HepG2 (cell line): ENCODE measurements around the gene IRX2. TPM values are rescaled to one million over a fixed set of nuclear protein-coding genes. Genes with fewer than 3 reads are reported as not detected.

Source experiments
- ATAC-seq: fragments of 200-7000 bp; cut with Tn5 transposase; 3 replicates; pipeline ENCODE4 v1.9.1; 2020; ENCODE audit warnings: mild to moderate bottlenecking, moderate library complexity
- BruUV-seq: library from RNA; stranded (reverse); fragments of 400-500 nt; replicated peaks from 2 replicates; lab custom pipeline; 2021; lab: Mats Ljungman, UMichigan
- CTCF ChIA-PET: fragments of 300-600 bp; formaldehyde crosslinking; extraction: SDS; loops from one replicate; lab custom pipeline; 2021; ENCODE audit warnings: low total read pairs, inconsistent platforms, low intra/inter-chr PET ratio; lab: Yijun Ruan, JAX
- POLR2A ChIA-PET: fragments of 350-600 bp; sonication (Branson Sonifier 250); formaldehyde crosslinking; loops from one replicate; lab custom pipeline; 2020; ENCODE audit warnings: antibody characterized with exemption, inconsistent platforms; lab: Yijun Ruan, JAX
- DNase-seq: peaks from one replicate; pipeline ENCODE4 v3.0.0-alpha.2; 2015; ENCODE audit warnings: low spot score
- FAIRE-seq: peaks from 3 replicates; lab custom pipeline; 2011; peaks lifted over from hg19 to GRCh38; lab: Jason Lieb, UNC
- H2AFZ ChIP-seq: one replicate; pipeline ENCODE4 v1.6.1; 2011; ENCODE audit warnings: low read length, inconsistent platforms
- H3K27ac ChIP-seq: fragments of 300-600 bp; 3 replicates; pipeline ENCODE4 v1.8.0; 2011; ENCODE audit warnings: mixed run types, mild to moderate bottlenecking, mixed read lengths, low read length, inconsistent platforms; ENCODE audit not compliant: insufficient read depth; ENCODE audit errors: extremely low read length
- H3K27me3 ChIP-seq, 2 experiments: fragments of 200-600 bp in 1 of 2; 2 replicates in 1 of 2; 3 replicates in 1 of 2; pipeline versions ENCODE4 v1.6.0 to v1.8.0; 2011; ENCODE audit warnings: low read length in 2 of 2, mild to moderate bottlenecking in 2 of 2, moderate library complexity in 2 of 2, inconsistent platforms in 1 of 2; ENCODE audit not compliant: insufficient read depth in 2 of 2, control insufficient read depth in 1 of 2
- H3K36me3 ChIP-seq, 2 experiments: fragments of 200-600 bp in 1 of 2; replicated peaks in 1 of 2; 2 replicates in 1 of 2; 3 replicates in 1 of 2; pipeline versions ENCODE4 v1.5.1 to v1.8.0; 2011; ENCODE audit warnings: low read length in 2 of 2, inconsistent platforms in 1 of 2; ENCODE audit not compliant: insufficient read depth in 2 of 2, control insufficient read depth in 1 of 2
- H3K4me1 ChIP-seq: 2 replicates; pipeline ENCODE4 v1.5.1; 2012; ENCODE audit warnings: low read length, inconsistent platforms; ENCODE audit not compliant: insufficient read depth
- H3K4me2 ChIP-seq: 2 replicates; pipeline ENCODE4 v1.6.0; 2011; ENCODE audit warnings: low read depth, low read length, inconsistent platforms
- H3K4me3 ChIP-seq, 3 experiments: fragments of 200-600 bp in 1 of 3; sonication (generic), shearing (Covaris generic) in 1 of 3; replicated peaks in 1 of 3; 2 replicates each; pipeline ENCODE4 v1.5.1; 2011 to 2016; ENCODE audit warnings: low read length in 3 of 3, inconsistent platforms in 2 of 3, low read depth in 2 of 3, mild to moderate bottlenecking in 2 of 3, control low read depth in 1 of 3, mixed read lengths in 1 of 3; ENCODE audit not compliant: insufficient read depth in 1 of 3
- H3K79me2 ChIP-seq: one replicate; pipeline ENCODE4 v1.6.1; 2011; ENCODE audit warnings: low read length, inconsistent platforms; ENCODE audit not compliant: insufficient read depth
- H3K9ac ChIP-seq: 2 replicates; pipeline ENCODE4 v1.6.0; 2011; ENCODE audit warnings: mild to moderate bottlenecking, low read depth, low read length, inconsistent platforms; ENCODE audit not compliant: insufficient read depth
- H3K9me3 ChIP-seq: 2 replicates; pipeline ENCODE4 v1.5.1; 2012; ENCODE audit warnings: mild to moderate bottlenecking, low read length
- H4K20me1 ChIP-seq: 2 replicates; pipeline ENCODE4 v1.6.0; 2011; ENCODE audit warnings: inconsistent platforms, mild to moderate bottlenecking, low read length, moderate library complexity; ENCODE audit not compliant: insufficient read depth
- AFF4 ChIP-seq: sonication (generic); formaldehyde crosslinking; IDR thresholded peaks from 2 replicates; pipeline ENCODE4 v1.4.0; 2020; ENCODE audit warnings: missing genetic modification reagents
- RBFOX2 ChIP-seq: fragments of 200-400 bp; formaldehyde crosslinking; IDR thresholded peaks from 2 replicates; pipeline ENCODE4 v1.6.1; 2017; ENCODE audit warnings: low read depth, mild to moderate bottlenecking, low read length
- RFX1 ChIP-seq: fragments of 450-650 bp; IDR thresholded peaks from 2 replicates; pipeline ENCODE4 v1.6.1; 2017
- WGBS: methylation state at CpG from one replicate; pipeline ENCODE4 v1.1.6; 2017; ENCODE audit warnings: low lambda C conversion rate; 5-methylcytosine and 5-hydroxymethylcytosine counted together
- in situ Hi-C: cut with HindIII; loops from 2 replicates; pipeline ENCODE4 v1.10.0; 2017; ENCODE audit warnings: low pct_unique_long_range_greater_than_20kb; ENCODE audit not compliant: extremely low pct_ligation_motif_present
- intact Hi-C: fragments of 100-400 bp; cut with micrococcal nuclease; formaldehyde crosslinking; loops from one replicate; pipeline ENCODE4 v1.10.0; 2022; ENCODE audit not compliant: unreplicated experiment
- polyA plus RNA-seq, 8 experiments: library from polyadenylated mRNA; depleted of rRNA in 3 of 8; stranded (reverse) in 7 of 8; unstranded in 1 of 8; fragments of >200 nt; fragmentation: Illumina TruSeq in 4 of 8; extraction: Trizol in 4 of 8; gene quantifications; 2 replicates each; pipeline versions ENCODE4 v1.2.1 to v1.2.3, GENCODE V29; 2011 to 2016; ENCODE audit warnings: low read depth in 4 of 8, missing spikeins in 1 of 8, mixed read lengths in 1 of 8; ENCODE audit not compliant: insufficient read depth in 1 of 8
- total RNA-seq, 5 experiments: library from RNA; depleted of rRNA; stranded (reverse); fragments of >200 nt; fragmentation: Illumina TruSeq; extraction: Trizol; gene quantifications; 2 replicates each; pipeline ENCODE4 v1.2.3, GENCODE V29; 2016; ENCODE audit warnings: low read depth in 1 of 5

The IRX2 gene
- total and polyA plus RNA-seq, 2 of the 13 experiments (the other 11 are each of a cell fraction or from before 2014, with no cell fraction given): not detected

- FAIRE-seq (no peak), ATAC-seq (no peak), DNase-seq (no peak)
- BruUV-seq: no TSS peak
- intact Hi-C loops: loop anchor here (2.0 kb wide), 1 partner anchor 75 kb away; no protein-coding TSS in a partner anchor
- Histone ChIP-seq H3K9me3 (no peaks in the 10 kb centered on the region), H3K4me2 (no peak overlapping the region), H2AFZ (no peak overlapping the region), H3K79me2 (no peaks in the 10 kb centered on the region), H3K4me3 (no peak overlapping the region), H4K20me1 (no peaks in the 10 kb centered on the region), H3K27ac (no peak overlapping the region), H3K27me3 (peaks cover 0 to 35% of the 10 kb centered on the region in 2 experiments; a peak in 2 of 5 replicates), H3K36me3 (no peaks in the 10 kb centered on the region), H3K4me1 (no peaks in the 10 kb centered on the region), H3K9ac (no peak overlapping the region)
- ChIA-PET CTCF (no interaction called here), POLR2A (no interaction called here)
- 42% methylated on average over 13 of the region's 19 CpGs for WGBS
- TF ChIP-seq RBFOX2 (no peak), AFF4 (CRISPR knock-in tag) (no peak), RFX1 (no peak)
- in situ Hi-C loops: loop anchor here (25.0 kb wide), 1 partner anchor 515 kb away; no protein-coding TSS in a partner anchor
Measured at GRCh38 chr5:2727550-2727949, 23.9 kb downstream of the IRX2 start.
